ENCODE measurements around the gene PCID2. TPM values are rescaled to one million over a fixed set of nuclear protein-coding genes. Genes with fewer than 3 reads are reported as not detected.
"Not testable (repeated sequence)": the region's sequence is repeated elsewhere in the genome, so short reads cannot be mapped to it uniquely, and the experiment has no call there.

Gene PCID2
- 62.7 and 71.4 TPM in 2 replicates for total RNA-seq

GRCh38 chr13:113208421-113209335 is at the start of gene PCID2:
Gene PCID2, minus strand, starts transcription at chr13:113208669. Its CDS starts 35 bp downstream, at chr13:113208634.
- intact Hi-C loops (cut with micrococcal nuclease) = loop anchor here (1.0 to 10.0 kb wide), 7 partner anchors 32 to 624 kb away; partner anchors contain the start of genes ATP11A, DCUN1D2, LAMP1 and TUBGCP3

- intact Hi-C loops (cut with micrococcal nuclease) = not testable (repeated sequence)
Measured at GRCh38 chr13:113257908-113258307, 49.4 kb upstream of the PCID2 start.

GRCh38 chr13:113252516-113253095 is 44.1 kb upstream of the PCID2 start:
- intact Hi-C loops (cut with micrococcal nuclease) = no loop called here

DNA sequence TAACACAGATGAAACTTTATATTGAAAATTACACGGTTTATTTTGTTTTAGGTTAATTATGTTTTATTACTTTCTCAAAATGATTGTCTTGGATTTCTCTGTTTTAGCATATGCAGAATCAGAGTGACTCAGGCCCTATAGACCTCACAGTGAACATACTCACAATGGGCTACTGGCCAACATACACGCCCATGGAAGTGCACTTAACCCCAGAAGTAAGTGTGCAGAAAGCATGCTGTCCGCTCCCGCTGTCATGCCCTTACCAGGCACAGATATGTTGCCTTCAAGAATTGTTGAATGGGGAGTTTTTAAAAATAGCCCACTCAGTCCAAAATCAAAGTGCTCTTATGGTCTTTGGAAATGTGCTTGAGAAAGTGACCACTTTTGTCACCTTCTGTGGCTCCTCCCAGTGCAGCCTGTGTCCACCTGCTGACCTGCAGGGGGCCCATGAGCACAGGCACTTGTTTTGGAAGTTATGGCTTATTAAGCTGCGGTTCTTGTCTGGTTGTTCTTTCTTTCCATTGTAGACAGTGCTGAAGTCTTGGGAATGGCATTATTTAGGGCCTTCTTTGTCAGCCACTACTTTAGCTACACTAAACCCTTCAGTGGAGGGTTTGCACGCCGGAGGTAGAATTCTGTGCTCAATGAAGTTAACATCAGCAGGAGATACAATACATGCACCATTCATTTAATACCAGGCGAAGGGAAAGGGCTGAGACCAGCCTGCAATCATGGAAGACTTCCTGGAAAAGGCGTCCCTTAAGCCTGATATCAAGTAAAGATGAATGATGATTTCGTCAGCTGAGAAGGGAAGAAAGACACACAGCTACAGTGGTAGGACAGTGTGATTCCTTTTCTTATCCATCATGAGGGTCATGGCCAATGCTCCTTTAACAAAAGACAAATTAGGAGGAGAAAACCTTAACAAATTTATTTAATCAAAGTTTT is 37.7 kb upstream of the PCID2 start:
- intact Hi-C loops (cut with micrococcal nuclease) = no loop called here

DNA sequence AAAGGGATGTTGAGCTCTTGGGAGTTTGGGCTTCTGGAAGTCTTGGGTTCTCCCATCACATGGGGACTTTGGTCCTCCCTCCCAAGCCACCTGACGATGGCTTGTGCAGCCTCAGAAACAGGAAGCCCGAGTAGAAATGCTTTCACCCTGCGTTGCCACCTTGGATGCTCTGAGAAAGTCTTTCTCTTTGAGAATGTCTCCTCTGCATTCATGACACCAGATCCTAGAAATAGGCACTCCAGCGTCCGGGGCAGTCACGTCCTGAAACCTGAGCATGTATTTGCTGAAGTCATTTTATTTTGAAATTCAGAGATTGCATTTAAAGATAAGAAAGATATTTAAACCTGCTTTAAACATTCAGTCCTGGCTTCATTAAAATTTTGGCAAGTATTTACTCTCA is 35.4 kb upstream of the PCID2 start:
- intact Hi-C loops (cut with micrococcal nuclease) = no loop called here

DNA sequence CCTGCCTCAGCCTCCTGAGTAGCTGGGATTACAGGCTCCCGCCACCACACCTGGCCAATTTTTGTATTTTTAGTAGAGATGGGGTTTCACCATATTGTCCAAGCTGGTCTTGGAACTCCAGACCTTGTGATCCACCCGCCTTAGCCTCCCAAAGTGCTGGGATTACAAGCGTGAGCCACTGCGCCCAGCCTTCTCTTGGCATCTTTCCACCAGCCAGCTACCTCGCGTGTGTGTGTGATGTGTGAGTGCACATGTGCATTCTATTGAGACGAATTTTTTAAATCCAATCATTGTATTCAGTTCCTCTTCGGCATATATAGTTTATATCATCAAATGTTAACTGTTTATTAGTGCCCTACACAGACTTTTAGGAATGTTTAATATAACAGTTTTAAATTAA is 33.2 kb upstream of the PCID2 start:
- intact Hi-C loops (cut with micrococcal nuclease) = not testable (repeated sequence)

DNA sequence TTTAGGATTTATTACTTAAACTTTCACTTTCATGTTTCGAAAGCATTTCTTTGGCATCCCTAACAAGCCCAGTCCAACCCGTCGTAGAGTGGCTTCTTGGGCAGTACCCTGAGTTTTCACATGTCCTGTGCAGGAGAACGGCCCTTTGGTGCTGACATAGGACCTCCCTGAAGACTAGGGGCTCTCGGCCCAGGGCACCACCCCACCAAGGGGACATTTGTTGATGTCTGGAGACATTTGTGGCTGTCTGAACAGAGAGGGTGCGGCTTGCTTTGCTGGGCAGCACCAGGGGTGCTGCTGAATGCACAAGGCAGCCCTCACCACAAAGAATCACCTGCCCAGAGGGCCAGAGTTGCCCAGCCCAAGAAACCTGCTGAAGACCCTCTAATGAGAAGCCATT is 31.5 kb upstream of the PCID2 start:
- intact Hi-C loops (cut with micrococcal nuclease) = no loop called here

DNA sequence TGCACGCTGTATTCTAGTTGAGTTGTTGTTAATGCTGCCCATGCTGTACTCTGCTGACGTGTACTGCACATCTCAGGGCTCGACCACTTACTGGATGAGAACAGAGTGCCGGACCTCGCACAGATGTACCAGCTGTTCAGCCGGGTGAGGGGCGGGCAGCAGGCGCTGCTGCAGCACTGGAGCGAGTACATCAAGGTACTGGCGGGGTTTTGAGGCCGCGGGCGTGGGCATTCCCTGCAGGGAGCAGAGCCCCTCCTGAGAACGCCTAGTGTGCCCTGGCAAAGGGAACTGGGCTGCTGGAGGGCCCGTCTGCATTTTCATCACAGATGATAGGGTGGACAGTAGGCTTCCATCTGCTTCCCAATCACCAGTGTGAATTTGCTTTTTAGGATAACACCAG is 30.9 kb upstream of the PCID2 start:
- intact Hi-C loops (cut with micrococcal nuclease) = no loop called here

DNA sequence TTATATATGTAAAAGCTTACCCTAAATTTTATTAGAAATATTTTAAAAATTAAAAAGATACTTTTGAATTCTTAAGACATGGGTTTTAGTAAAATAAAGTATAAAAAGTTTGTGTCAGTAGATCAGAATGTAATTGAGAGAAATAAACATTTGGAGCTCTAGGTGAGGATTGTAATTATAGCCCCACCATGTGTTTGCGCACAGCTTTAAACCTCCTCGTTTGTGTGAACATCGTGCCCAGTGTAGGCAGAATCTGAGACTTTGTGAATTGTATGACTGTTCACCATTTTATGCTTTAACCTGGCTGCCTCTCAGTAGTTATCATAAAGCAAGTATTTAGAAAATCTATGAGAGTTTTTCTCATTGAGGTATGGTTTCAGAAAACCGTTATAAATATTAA is 30.1 kb upstream of the PCID2 start:
- intact Hi-C loops (cut with micrococcal nuclease) = no loop called here

- intact Hi-C loops (cut with micrococcal nuclease) = no loop called here
Measured at GRCh38 chr13:113233101-113233500, 24.6 kb upstream of the PCID2 start.

- intact Hi-C loops (cut with micrococcal nuclease) = no loop called here
Measured at GRCh38 chr13:113232208-113233003, 23.9 kb upstream of the PCID2 start.

DNA sequence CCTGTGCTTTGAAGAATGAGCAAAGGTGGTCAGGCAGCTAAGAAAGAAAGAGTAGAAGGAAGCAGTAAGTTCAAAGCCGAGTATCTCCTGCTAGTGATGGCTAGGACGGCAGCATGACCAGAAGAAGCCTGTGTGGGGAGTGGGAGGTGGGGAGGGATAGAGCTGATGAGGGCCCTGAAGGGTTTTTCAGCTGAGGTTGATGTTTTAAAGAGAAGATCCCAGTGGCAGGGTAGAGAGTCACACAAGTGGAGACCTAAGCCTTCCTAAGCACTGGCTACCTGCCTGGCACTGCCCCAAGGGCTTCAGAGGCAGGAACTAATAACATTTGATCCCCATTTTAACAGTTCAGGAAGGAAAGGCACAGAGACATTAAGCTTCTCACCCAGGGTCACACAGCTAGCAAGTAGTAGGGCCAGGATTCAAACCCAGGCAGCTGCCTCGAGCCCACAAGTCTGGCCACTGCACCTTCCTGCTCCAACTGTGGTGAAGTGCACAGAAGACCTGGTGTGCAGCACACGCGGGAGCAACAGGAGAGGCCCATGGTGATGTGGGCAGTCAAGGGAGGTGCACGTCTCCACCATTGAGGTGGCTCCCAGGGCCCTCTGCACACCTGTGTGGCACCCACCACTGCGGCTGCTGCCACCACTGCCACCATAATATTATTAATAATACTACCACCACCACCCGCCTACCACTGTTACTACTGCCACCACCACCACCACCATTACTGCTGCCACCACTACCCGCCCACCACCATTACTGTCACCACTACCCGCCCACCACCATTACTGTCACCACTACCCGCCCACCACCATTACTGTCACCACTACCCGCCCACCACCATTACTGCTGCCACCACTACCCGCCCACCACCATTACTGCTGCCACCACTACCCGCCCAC is 23.1 kb upstream of the PCID2 start:
- intact Hi-C loops (cut with micrococcal nuclease) = no loop called here

GRCh38 chr13:113229791-113230190 is 21.3 kb upstream of the PCID2 start:
- intact Hi-C loops (cut with micrococcal nuclease) = no loop called here

DNA sequence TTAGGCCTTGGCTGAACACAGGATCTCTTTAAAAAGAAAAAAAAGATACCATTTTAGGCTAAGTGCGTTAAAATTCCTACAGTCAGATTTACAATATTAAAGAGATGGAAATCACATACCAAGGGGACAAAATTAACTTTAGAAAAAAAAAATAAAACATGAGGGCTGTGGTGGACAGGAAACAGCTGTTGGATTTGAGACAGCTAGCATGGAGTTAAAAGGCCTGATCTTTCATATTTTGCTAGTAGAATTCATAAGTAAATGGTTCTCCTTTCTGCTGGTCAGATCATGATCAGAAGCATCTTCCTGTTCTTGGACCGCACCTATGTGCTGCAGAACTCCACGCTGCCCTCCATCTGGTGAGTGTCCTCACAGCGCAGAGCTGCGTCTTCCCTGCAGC is 20.7 kb upstream of the PCID2 start:
- intact Hi-C loops (cut with micrococcal nuclease) = no loop called here

- intact Hi-C loops (cut with micrococcal nuclease) = no loop called here
Measured at GRCh38 chr13:113226873-113227450, 18.5 kb upstream of the PCID2 start.

- intact Hi-C loops (cut with micrococcal nuclease) = no loop called here
Measured at GRCh38 chr13:113225515-113225914, 17.0 kb upstream of the PCID2 start.

DNA sequence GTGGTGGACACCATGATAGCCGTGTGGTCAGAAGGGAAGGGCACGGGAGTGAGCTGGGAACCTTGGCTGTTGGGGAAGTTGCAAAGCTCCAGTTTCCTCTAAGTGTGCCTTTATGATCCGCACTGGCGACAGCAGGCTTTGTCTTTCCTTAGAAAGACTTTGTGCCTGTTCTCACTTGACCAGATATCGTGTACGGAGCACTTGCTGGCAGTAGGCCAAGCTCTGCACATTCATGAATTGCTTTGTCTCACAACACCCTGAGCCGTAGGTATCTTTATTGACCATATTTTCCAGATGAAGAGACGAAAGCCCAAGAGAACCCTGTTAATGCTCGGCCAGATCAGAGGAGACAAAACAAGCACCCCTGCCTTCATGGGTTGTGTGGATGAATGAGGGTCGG is 16.0 kb upstream of the PCID2 start:
- intact Hi-C loops (cut with micrococcal nuclease) = no loop called here

- intact Hi-C loops (cut with micrococcal nuclease) = no loop called here
Measured at GRCh38 chr13:113223070-113223469, 14.6 kb upstream of the PCID2 start.

DNA sequence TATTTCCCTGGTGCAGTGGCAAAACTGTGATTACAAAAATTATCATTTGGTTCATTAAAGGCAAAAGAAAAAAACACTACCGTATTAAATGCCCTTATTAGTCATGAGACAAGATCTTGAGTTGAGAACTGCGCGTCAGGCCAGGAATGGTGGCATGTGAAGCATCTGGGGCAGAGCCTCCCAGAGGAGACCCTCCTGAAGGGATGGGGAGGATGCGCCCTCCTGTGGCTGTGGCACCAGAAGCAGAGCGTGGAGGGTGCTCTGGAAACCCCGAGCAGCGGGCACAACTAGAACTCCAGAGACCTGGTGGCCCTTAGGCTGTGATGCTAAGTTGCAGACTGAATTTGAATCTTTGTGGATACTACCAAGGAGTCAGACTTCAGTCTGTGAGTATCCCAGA is 12.4 kb upstream of the PCID2 start:
- intact Hi-C loops (cut with micrococcal nuclease) = no loop called here

All from T-helper 1 cell treated with Interleukin-12 subunit alpha and Interleukin-12 subunit beta and Interleukin-4 antibody, amounts not matched to agents 30 ng/mL and 1 ng/mL, for 36 hours (primary cell).